HCT116 (cell line): ENCODE measurements around the gene ATP6V1A. TPM values are rescaled to one million over a fixed set of nuclear protein-coding genes. Genes with fewer than 3 reads are reported as not detected.

Experiments used
- ATAC-seq: fragments of 200-7000 bp; cut with Tn5 transposase; 2 replicates; pipeline ENCODE4 v1.9.1; 2020; ENCODE audit warnings: mild to moderate bottlenecking, moderate library complexity
- BruUV-seq: library from RNA; stranded (reverse); fragments of 400-500 nt; replicated peaks from 2 replicates; lab custom pipeline; 2021; lab: Mats Ljungman, UMichigan
- CTCF ChIA-PET: fragments of 300-600 bp; sonication (Branson Sonifier 250); formaldehyde crosslinking; loops from one replicate; lab custom pipeline; 2021; ENCODE audit warnings: antibody characterized with exemption; lab: Charles Lee
- POLR2A ChIA-PET: fragments of 300-600, 350-600 bp; sonication (Branson Sonifier 250); formaldehyde crosslinking; loops from one replicate; lab custom pipeline; 2021; ENCODE audit warnings: antibody characterized with exemption; lab: Charles Lee
- RAD21 ChIA-PET, 2 experiments: fragments of 300-600 bp; sonication (Branson Sonifier 250); formaldehyde crosslinking; loops; one replicate each; lab custom pipeline; 2023; ENCODE audit warnings: low total read pairs in 2 of 2; ENCODE audit not compliant: uncharacterized antibody in 2 of 2, unreplicated experiment in 2 of 2, low non-redundant PET in 1 of 2; lab: Charles Lee
- DNase-seq: peaks from one replicate; pipeline ENCODE4 v3.0.0-alpha.2; 2010; ENCODE audit warnings: low read depth, low spot score
- H2AFZ ChIP-seq: fragments of 200-600 bp; shearing (Covaris generic), sonication (generic); 2 replicates; pipeline ENCODE4 v1.6.1; 2017; ENCODE audit warnings: low read depth, mixed run types, mixed read lengths, antibody characterized with exemption, low read length; ENCODE audit not compliant: poor library complexity, severe bottlenecking
- H3K27ac ChIP-seq: 2 replicates; pipeline ENCODE4 v1.5.1; 2012; ENCODE audit warnings: low read depth, low read length
- H3K27me3 ChIP-seq: fragments of 200-600 bp; sonication (generic); 2 replicates; pipeline ENCODE4 v1.6.1; 2016; ENCODE audit warnings: mixed run types, low read length, mixed read lengths; ENCODE audit not compliant: insufficient read depth
- H3K36me3 ChIP-seq, 2 experiments: fragments of 200-500 bp in 1 of 2; fragments of 200-600 bp in 1 of 2; sonication (Bioruptor generic) in 1 of 2; sonication (generic) in 1 of 2; 2 replicates each; pipeline versions ENCODE4 v1.5.1 to v1.6.1; 2014 to 2016; ENCODE audit warnings: low read length in 2 of 2, inconsistent platforms in 1 of 2, mixed read lengths in 1 of 2, mixed run types in 1 of 2; ENCODE audit not compliant: insufficient read depth in 2 of 2, control insufficient read depth in 1 of 2
- H3K4me1 ChIP-seq, 2 experiments: fragments of 200-600 bp in 1 of 2; sonication (generic) in 1 of 2; 2 replicates each; pipeline versions ENCODE4 v1.5.1 to v1.6.1; 2012 to 2017; ENCODE audit warnings: low read length in 2 of 2, inconsistent platforms in 1 of 2, mild to moderate bottlenecking in 1 of 2, mixed read lengths in 1 of 2, mixed run types in 1 of 2, moderate library complexity in 1 of 2; ENCODE audit not compliant: insufficient read depth in 2 of 2, control insufficient read depth in 1 of 2
- H3K4me2 ChIP-seq: fragments of 200-600 bp; sonication (generic); 2 replicates; pipeline ENCODE4 v1.6.1; 2017; ENCODE audit warnings: mixed run types, low read length, mixed read lengths
- H3K4me3 ChIP-seq, 2 experiments: fragments of 200-600 bp in 1 of 2; sonication (generic) in 1 of 2; replicated peaks in 1 of 2; 2 replicates each; pipeline ENCODE4 v1.5.1; 2011 to 2016; ENCODE audit warnings: low read length in 2 of 2, control low read depth in 1 of 2, low read depth in 1 of 2, mild to moderate bottlenecking in 1 of 2, mixed read lengths in 1 of 2, mixed run types in 1 of 2
- H3K79me2 ChIP-seq: fragments of 200-600 bp; sonication (generic); 2 replicates; pipeline ENCODE4 v1.6.1; 2017; ENCODE audit warnings: mild to moderate bottlenecking, mixed run types, low read length, moderate library complexity, mixed read lengths; ENCODE audit not compliant: insufficient read depth
- H3K9ac ChIP-seq: fragments of 200-600 bp; sonication (generic); 2 replicates; pipeline ENCODE4 v1.6.1; 2016; ENCODE audit warnings: low read length, mixed read lengths
- H3K9me2 ChIP-seq: fragments of 200-600 bp; sonication (generic), shearing (Covaris generic); 2 replicates; pipeline ENCODE4 v1.6.1; 2017; ENCODE audit warnings: mixed run types, mild to moderate bottlenecking, moderate library complexity; ENCODE audit not compliant: insufficient read depth
- H3K9me3 ChIP-seq, 2 experiments: fragments of 200-500 bp in 1 of 2; fragments of 200-600 bp in 1 of 2; sonication (Bioruptor generic) in 1 of 2; sonication (generic) in 1 of 2; 2 replicates each; pipeline ENCODE4 v1.6.1; 2014 to 2017; ENCODE audit warnings: low read length in 2 of 2, mixed read lengths in 2 of 2, inconsistent platforms in 1 of 2, low read depth in 1 of 2, mild to moderate bottlenecking in 1 of 2, mixed run types in 1 of 2, moderate library complexity in 1 of 2; ENCODE audit not compliant: control insufficient read depth in 1 of 2, insufficient read depth in 1 of 2
- H4K20me1 ChIP-seq: fragments of 200-600 bp; sonication (generic), shearing (Covaris generic); 2 replicates; pipeline ENCODE4 v1.6.1; 2017; ENCODE audit warnings: mixed run types, mild to moderate bottlenecking, moderate library complexity; ENCODE audit not compliant: insufficient read depth
- CBX3 ChIP-seq: IDR thresholded peaks from 2 replicates; pipeline ENCODE4 v1.6.1; 2012; ENCODE audit warnings: low read depth
- CEBPB ChIP-seq: IDR thresholded peaks from 2 replicates; pipeline ENCODE4 v1.6.1; 2012; ENCODE audit warnings: low read depth
- ELF1 ChIP-seq: IDR thresholded peaks from 2 replicates; pipeline ENCODE4 v1.6.1; 2012; ENCODE audit warnings: low read depth, borderline replicate concordance
- EZH2 ChIP-seq: fragments of 200-600 bp; sonication (generic); IDR thresholded peaks from 2 replicates; pipeline ENCODE4 v1.6.1; 2017; ENCODE audit warnings: antibody characterized with exemption, mixed run types
- EZH2phosphoT487 ChIP-seq: fragments of 200-600 bp; IDR thresholded peaks from 2 replicates; pipeline ENCODE4 v1.6.1; 2018; ENCODE audit warnings: antibody characterized with exemption, borderline replicate concordance
- FOSL1 ChIP-seq: IDR thresholded peaks from 2 replicates; pipeline ENCODE4 v1.6.1; 2012; ENCODE audit warnings: low read depth
- JUND ChIP-seq: IDR thresholded peaks from 2 replicates; pipeline ENCODE4 v1.6.1; 2012
- POLR2A ChIP-seq: IDR thresholded peaks from 2 replicates; pipeline ENCODE4 v1.7.0; 2011; ENCODE audit warnings: borderline replicate concordance; ENCODE audit not compliant: insufficient read depth, insufficient read length; ENCODE audit errors: extremely low read depth
- POLR2AphosphoS5 ChIP-seq: IDR thresholded peaks from 2 replicates; pipeline ENCODE4 v1.6.1; 2011; ENCODE audit warnings: mild to moderate bottlenecking, low read depth, low read length, moderate library complexity
- RAD21 ChIP-seq: IDR thresholded peaks from 2 replicates; pipeline ENCODE4 v1.6.1; 2012; ENCODE audit warnings: low read depth, mild to moderate bottlenecking
- SIN3A ChIP-seq: IDR thresholded peaks from 2 replicates; pipeline ENCODE4 v1.6.1; 2012; ENCODE audit warnings: low read depth
- SP1 ChIP-seq: IDR thresholded peaks from 2 replicates; pipeline ENCODE4 v1.6.1; 2012; ENCODE audit warnings: low read depth
- SRF ChIP-seq: IDR thresholded peaks from 2 replicates; pipeline ENCODE4 v1.6.1; 2012; ENCODE audit warnings: low read depth
- TCF7L2 ChIP-seq: IDR thresholded peaks from 2 replicates; pipeline ENCODE4 v1.7.0; 2011; ENCODE audit warnings: borderline replicate concordance, inconsistent platforms; ENCODE audit not compliant: insufficient read depth, insufficient read length; ENCODE audit errors: extremely low read depth
- YY1 ChIP-seq: IDR thresholded peaks from 2 replicates; pipeline ENCODE4 v1.6.1; 2011; ENCODE audit warnings: low read length, low read depth, moderate library complexity, mild to moderate bottlenecking; ENCODE audit not compliant: insufficient replicate concordance; ENCODE audit errors: extremely low read depth
- ZFX ChIP-seq: fragments of 450-650 bp; IDR thresholded peaks from 2 replicates; pipeline ENCODE4 v1.6.1; 2017
- ZNF274 ChIP-seq: fragments of 200-500 bp; sonication (Bioruptor generic); IDR thresholded peaks from 2 replicates; pipeline ENCODE4 v1.6.1; 2014; ENCODE audit warnings: mild to moderate bottlenecking, low read depth, low read length, inconsistent platforms
- intact Hi-C: fragments of 100-400 bp; cut with micrococcal nuclease; formaldehyde crosslinking; loops from 2 replicates; pipeline ENCODE4 v1.10.0; 2022
- total RNA-seq: library from RNA; stranded (reverse); gene quantifications from one replicate; pipeline ENCODE4 v1.2.1, GENCODE V29; 2021; ENCODE audit not compliant: unreplicated experiment
- TF ChIP-seq, protein P1 (sequence below): IDR thresholded peaks from 2 replicates; pipeline ENCODE4 v1.6.1; 2011; ENCODE audit warnings: mild to moderate bottlenecking, low read length, moderate library complexity; ENCODE audit not compliant: insufficient replicate concordance; ENCODE audit errors: extremely low read depth
- TF ChIP-seq, protein P2 (sequence below): IDR thresholded peaks from 2 replicates; pipeline ENCODE4 v1.6.1; 2012
- TF ChIP-seq, protein P3 (sequence below): IDR thresholded peaks from 2 replicates; pipeline ENCODE4 v1.6.1; 2012

ATP6V1A gene
- total RNA-seq, 1 experiment from 2014 or later: 54.7 TPM

DNA sequence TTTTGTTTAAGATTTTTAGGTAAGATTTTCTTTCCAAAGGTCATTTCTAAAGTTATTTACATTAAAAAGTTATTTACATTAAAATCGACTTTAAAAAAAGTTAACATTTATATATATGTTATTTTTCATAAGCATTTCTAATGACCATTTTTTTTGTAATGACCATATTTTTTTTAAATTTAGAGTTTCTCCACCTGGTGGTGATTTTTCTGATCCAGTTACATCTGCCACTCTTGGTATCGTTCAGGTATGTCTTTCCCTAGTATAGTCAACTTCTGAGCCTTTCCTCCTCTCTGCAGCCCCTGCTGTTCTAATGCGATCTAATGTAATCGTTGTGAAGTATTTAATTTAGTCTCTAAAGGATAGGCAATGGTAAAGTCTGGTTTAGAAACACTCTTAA is 48.9 kb downstream of the ATP6V1A start:
- ChIA-PET RAD21 (no interaction called here), CTCF (no interaction called here), POLR2A (no interaction called here)
- H3K4me1 ChIP-seq: no peaks in the 10 kb centered on the region
- no peak overlapping the region for H3K4me3 ChIP-seq
- no peak overlapping the region for H3K4me2 ChIP-seq
- H3K27ac ChIP-seq: no peak overlapping the region
- intact Hi-C loops: loop anchor here (5.0 kb wide), 1 partner anchor 353 kb away; the partner anchor contains the start of gene CFAP44
- H3K9me2 ChIP-seq: no peaks in the 10 kb centered on the region
- no peaks in the 10 kb centered on the region for H3K9me3 ChIP-seq
- no peaks in the 10 kb centered on the region for H3K27me3 ChIP-seq
- 0 out of 2 replicates have a peak, but pooled peaks cover 3% of the 10 kb centered on the region for H4K20me1 ChIP-seq
- H3K79me2 ChIP-seq: no peaks in the 10 kb centered on the region
- H3K36me3 ChIP-seq: peaks cover 0 to 12% of the 10 kb centered on the region in 2 experiments; a peak in 2 of 4 replicates
- H3K9ac ChIP-seq: no peak overlapping the region
- no peak for TF ChIP-seq POLR2A
- no peak for TF ChIP-seq YY1
- TF ChIP-seq SP1: no peak
- TF ChIP-seq, protein P1, sequence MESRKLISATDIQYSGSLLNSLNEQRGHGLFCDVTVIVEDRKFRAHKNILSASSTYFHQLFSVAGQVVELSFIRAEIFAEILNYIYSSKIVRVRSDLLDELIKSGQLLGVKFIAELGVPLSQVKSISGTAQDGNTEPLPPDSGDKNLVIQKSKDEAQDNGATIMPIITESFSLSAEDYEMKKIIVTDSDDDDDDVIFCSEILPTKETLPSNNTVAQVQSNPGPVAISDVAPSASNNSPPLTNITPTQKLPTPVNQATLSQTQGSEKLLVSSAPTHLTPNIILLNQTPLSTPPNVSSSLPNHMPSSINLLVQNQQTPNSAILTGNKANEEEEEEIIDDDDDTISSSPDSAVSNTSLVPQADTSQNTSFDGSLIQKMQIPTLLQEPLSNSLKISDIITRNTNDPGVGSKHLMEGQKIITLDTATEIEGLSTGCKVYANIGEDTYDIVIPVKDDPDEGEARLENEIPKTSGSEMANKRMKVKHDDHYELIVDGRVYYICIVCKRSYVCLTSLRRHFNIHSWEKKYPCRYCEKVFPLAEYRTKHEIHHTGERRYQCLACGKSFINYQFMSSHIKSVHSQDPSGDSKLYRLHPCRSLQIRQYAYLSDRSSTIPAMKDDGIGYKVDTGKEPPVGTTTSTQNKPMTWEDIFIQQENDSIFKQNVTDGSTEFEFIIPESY: no peak
- no peak for TF ChIP-seq CEBPB
- TF ChIP-seq ELF1: no peak
- TF ChIP-seq EZH2: no peak
- TF ChIP-seq CBX3: no peak
- no peak for TF ChIP-seq ZNF274
- TF ChIP-seq TCF7L2: no peak
- no peak for TF ChIP-seq SRF
- TF ChIP-seq, protein P2, sequence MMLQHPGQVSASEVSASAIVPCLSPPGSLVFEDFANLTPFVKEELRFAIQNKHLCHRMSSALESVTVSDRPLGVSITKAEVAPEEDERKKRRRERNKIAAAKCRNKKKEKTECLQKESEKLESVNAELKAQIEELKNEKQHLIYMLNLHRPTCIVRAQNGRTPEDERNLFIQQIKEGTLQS: no peak
- no peak for TF ChIP-seq POLR2AphosphoS5
- TF ChIP-seq, protein P3, sequence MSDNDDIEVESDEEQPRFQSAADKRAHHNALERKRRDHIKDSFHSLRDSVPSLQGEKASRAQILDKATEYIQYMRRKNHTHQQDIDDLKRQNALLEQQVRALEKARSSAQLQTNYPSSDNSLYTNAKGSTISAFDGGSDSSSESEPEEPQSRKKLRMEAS: no peak
- no peak for TF ChIP-seq RAD21
- no peak for TF ChIP-seq FOSL1
- TF ChIP-seq SIN3A: no peak
- TF ChIP-seq ZFX: no peak
- TF ChIP-seq JUND: no peak
- no peak for TF ChIP-seq EZH2phosphoT487
- H2AFZ ChIP-seq: no peak overlapping the region
- no TSS peak for BruUV-seq
- DNase-seq (no peak), ATAC-seq (no peak)
